EL (cell line): ENCODE data around the gene VSTM2L.
"Not testable (repeated sequence)": the region's sequence is repeated elsewhere in the genome, so short reads cannot be mapped to it uniquely, and the experiment has no call there.

Source experiments
- DNase-seq: peaks from one replicate; pipeline ENCODE4 v3.0.0-alpha.2; 2016

The VSTM2L gene

DNA sequence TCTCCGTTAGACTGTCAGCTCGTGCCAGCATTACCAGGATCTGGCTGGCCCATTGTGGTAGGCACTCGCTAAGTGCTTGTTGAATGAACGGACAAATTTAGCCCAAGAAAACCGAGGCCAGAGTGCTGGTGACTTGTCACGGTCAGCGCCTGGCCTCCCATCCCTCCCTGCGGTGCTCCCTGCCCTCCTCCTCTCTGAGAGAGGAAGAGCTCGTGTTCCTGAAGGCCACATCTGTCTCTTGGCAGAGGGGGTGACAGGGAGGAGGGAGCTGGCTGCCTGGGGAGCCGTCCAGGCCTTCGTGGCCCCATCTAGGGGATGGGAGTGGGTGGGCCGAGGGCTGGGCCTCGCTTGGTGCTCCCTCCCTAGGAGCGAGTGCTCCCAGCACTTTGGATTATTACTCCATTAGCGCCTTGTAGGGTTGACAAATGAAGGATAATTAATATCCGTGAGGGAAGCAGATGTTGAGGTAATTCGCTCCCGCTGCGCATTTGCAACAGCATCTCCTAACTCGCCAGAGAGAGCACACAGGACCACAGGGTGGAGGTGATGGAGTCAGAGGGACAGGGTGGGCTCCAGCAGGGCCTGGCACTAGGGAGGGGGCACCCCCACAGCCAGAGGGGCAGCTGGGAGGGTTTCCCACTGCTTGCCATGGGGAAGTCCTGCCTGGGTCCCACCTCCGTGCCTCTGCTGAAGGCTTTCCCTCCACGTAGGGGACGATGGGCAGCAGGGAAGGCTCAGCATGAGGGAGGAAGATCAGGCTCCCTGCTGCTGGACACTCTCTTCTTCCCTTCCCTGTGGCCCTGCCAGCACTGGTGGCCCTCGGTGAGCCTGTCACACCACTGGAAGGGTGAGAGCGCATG lies 37.0 kb downstream of the VSTM2L start:
- no peak for DNase-seq

DNA sequence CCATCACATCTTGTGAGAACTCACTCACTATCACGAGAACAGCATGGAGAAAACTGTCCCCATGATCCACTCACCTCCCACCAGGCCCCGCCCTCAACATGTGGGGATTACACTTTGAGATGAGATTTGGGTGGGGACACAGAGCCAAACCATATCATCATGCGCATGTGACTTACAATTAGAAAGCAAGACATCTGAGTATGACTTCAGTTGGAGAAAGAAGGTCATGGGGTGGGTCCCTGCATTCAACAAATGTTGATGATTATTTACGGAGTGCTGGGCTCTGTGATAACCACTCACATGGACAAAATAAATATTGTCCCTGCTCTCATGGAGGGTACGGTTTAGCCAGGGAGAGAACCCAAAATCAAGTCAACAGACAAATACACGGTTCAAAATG lies 37.9 kb downstream of the VSTM2L start:
- DNase-seq: no peak

DNA sequence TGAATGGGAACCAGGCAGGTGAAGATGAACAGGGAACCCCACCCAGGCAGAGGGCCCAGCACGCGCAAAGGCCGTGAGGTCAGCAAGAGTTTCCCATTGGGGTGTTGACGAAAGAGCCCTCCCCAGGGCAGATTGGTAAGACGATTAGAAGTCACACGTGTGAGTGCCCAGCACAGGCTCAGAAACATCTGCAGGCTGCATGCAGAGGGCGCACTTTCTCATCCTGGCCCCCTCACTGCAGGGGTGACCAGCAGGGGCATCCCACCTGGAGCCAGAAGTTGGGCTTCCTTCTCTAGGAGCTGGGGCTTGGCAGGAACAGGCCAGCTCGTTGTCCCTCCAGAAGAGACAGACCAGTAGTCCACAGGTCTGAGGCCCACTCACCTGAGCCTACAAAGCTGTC lies 38.4 kb downstream of the VSTM2L start:
- no peak for DNase-seq

DNA sequence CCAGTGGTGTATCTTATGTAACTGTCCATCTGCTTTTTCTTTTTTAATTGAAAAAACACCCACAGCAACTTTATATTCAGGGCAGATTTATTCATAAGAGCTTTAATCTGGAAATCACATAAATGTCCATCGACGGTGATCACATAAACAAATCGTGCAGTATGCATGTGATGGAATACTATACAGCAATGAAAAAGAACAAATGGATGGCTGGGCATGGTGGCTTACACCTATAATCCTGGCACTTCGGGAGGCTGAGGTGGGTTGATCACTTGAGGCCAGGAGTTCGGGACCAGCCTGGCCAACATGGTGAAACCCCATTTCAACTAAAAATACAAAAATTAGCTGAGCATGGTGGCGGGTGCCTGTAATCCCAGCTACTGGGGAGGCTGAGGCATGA lies 39.1 kb downstream of the VSTM2L start:
- DNase-seq: no peak

DNA sequence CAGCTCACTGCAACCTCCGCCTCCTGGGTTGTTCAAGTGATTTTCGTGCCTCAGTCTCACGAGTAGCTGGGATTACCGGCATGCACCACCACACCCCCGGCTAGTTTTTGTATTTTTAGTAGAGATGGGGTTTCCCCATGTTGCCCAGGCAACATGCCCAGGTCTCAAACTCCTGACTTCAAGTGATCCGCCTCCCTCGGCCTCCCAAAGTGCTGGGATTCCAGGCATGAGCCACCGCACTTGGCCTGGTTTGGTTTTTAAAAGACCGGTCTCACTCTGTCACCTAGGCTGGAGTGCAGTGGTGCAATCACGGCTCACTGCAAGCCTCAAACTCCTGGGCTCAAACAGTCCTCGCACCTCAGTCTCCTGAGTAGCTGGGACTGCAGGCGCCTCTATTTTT lies 40.1 kb downstream of the VSTM2L start:
- DNase-seq: no peak

DNA sequence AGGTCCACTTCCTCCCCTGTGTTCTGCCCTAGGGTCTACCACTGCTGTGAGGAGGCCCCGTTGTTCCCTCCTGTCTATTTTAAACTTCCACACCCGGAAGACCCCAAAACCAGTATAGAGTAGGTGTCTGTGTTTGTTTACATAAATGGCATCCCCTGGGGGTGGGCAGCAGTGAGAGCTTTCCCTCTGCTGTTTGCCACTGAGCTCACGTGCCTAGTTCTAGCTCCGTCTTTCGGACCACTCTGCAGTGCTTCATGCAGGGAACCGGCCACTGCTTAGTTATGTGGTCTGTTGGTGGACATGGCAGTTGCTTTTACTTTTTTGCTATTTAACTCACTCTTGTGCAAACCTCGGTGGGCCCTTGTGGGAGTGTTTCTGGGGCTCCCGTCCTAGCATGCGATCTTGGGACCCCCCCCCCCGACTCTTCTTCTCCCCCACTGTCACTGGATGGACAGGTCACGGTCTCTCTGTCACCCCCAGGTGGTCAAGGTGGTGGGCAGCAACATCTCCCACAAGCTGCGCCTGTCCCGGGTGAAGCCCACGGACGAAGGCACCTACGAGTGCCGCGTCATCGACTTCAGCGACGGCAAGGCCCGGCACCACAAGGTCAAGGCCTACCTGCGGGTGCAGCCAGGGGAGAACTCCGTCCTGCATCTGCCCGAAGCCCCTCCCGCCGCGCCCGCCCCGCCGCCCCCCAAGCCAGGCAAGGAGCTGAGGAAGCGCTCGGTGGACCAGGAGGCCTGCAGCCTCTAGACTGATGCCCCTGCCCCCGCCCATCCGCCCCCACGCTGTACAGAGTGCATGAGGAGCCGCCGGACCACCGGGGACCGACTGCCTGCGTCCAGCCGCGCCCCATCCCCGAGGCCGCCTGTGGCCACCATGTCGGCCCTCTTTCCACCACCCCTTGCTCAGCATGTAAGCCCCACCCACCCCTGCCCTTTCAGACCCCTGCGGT lies 40.9 kb downstream of the VSTM2L start:
- no peak for DNase-seq

DNA sequence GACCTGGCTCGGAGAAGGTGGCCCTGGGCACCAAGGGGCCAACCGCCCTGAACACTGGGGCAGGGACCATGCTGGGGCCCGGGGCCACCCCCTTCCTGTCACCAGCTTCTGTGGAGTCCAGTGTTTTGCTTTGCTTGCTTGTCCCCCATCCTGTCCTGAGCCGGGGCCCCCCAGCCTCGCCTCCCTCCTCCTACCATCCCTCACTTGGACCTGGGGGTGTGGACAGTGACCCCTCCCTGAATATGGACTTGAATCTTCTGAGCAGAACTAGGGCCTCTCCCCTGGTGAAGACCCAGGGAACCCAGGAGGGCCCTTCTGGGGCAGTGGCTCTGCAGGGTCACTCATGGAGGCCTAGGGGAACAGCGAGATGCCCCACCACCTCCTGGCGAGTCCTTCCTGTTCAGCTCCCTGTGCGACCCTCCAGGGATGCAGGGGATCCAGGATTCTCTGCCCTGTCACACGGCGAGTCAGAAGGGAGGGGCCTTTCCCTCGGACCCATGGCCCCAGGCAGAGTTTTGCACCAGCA lies 41.6 kb downstream of the VSTM2L start:
- DNase-seq: no peak

DNA sequence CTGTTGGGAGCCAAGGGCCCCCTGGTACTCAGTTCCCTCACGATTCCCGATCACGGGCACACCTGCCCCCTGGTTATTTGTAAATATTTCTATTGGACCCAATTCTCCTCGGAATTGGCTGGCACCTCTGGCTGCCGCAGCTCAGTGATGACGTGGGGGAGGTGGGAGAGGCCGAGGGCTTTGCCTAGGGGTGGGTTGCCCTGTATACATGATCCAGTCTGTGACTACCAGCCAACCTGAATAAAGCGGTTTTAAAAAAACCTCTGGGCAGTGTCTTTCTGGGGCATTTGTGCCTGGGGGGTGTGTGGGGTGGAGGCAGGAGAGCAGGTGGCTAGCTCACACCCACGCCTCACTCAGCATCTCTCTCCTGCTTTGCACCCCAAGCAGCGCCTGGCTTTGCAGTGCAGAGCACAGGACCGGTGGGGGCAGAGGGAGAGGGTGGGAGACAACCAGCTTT lies 42.2 kb downstream of the VSTM2L start:
- no peak for DNase-seq

DNA sequence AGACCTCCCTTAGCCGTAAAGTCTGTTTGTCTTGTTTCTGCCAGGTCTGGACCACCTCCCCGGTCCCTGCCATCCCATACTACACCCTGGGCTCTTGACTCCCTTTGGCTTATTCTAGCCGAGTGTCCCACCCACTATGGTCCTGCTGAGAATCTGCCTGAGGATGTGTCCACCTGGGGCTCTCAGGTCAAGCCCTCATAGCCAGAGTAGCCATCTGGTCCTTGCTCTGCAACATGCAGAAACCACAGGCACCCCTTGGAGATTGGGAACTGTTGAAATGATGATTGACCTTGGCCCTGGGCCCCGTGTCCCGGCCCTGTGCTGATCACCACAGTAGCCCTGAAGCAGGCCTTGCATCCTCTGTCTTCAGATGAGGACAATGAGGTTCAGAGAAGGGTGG lies 44.0 kb downstream of the VSTM2L start:
- DNase-seq: no peak

DNA sequence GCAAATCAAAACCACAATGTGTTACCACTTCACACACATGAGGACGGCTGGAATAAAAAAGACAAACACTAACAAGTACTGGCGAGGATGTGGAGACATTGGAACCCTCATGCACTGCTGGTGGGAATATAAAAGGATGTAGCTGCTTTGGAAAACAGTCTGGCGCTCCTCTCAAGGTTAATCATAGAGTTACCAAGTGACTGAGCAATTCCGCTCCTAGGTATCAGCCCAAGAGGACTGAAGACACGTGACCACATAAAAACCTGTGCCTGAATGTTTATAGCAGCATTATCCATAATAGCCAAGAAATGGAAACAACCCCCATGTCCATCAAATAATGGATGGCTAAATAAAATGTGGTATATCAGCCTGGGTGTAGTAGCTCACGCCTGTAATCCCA lies 45.0 kb downstream of the VSTM2L start:
- DNase-seq: no peak

DNA sequence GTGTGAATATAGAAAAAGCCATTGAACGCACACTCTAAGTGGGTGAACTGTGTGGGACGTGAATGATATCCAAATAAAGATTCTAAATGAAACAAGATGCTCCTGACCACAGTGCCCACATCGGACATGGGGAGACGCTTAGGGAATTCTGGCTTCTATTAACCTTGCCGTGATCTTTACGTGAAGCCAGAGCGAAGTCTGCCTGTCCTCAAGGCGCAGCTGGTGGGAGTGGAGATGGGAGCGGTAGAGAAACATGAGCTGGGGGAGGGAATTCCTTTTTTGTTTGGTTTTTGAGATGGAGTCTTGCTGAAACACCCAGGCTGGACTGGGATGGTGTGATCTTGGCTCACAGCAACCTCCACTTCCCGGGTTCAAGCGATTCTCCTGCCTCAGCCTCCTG lies 46.0 kb downstream of the VSTM2L start:
- DNase-seq: no peak

DNA sequence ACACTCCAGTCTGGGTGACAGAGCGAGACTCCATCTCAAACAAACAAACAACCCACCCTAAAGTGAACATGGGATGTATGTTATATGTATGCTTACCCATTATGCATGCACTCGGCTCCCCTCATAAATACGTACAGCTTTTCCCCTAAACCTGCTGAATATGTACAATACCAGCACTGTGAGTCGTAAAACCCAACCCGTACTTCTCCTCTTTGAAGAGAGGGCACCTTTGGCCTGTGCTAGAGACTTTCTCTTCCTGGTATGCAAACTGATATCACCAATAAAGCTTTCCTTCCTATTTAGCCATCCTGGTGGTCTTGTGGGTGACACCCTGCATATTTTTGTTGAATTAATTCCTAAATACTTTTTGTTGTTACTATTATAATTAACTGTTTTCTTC lies 51.3 kb downstream of the VSTM2L start:
- no peak for DNase-seq

DNA sequence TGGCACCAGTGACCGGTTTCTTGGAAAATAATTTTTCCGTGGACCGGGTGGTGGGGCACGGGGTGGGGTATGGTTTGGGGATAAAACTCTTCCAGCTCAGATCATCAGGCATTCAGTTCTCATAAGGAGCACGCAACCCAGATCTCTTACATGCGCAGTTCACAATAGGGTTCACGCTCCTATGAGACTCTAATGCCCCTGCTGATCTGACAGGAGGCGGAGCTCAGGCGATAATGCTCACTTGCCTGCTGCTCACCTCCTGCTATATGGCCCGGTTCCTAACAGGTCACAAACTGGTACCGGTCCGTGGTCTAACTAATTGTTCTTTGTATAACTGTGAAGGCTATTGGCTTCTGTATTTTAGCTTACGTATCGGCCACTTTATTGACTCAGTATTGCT lies 51.7 kb downstream of the VSTM2L start:
- DNase-seq: no peak

DNA sequence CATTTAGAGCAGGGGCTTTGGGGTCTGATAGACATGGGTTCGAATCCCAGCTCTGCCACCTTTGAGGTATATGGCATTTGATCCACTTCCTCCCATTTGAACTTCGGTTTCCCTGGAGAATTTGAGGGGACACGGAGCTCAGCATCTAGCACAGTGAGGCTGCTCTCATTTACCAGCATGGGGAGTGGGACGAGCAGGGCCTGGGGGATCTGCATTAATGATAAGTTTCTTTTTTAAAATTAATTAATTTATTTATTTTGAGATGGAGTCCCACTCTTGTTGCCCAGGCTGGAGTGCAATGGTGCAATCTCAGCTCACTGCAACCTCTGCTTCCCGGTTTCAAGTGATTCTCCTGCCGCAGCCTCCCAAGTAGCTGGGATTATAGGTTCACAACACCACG lies 52.6 kb downstream of the VSTM2L start:
- no peak for DNase-seq

DNA sequence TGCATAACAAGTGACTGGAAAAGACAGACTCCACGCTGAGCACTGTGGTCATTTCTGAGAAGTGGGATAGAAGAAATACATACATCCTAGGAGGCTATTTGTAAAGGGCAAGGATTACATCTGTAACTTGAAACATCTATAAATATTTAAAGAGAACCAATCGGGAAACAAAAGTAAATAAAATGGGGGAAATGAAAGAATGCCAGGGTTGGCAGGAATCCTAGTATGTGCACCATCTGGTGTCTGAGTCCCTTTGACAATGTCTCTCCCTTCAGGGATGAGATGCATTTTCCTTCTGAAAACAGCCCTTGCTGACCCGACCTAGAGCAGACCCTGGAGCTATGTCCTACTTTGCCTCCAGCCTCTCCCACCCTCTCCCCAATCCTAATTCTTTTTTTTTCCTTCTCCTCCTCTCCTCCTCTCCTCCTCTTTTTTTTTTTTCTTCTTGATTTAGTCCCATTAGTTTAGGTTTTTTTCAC lies 53.2 kb downstream of the VSTM2L start:
- DNase-seq: no peak

DNA sequence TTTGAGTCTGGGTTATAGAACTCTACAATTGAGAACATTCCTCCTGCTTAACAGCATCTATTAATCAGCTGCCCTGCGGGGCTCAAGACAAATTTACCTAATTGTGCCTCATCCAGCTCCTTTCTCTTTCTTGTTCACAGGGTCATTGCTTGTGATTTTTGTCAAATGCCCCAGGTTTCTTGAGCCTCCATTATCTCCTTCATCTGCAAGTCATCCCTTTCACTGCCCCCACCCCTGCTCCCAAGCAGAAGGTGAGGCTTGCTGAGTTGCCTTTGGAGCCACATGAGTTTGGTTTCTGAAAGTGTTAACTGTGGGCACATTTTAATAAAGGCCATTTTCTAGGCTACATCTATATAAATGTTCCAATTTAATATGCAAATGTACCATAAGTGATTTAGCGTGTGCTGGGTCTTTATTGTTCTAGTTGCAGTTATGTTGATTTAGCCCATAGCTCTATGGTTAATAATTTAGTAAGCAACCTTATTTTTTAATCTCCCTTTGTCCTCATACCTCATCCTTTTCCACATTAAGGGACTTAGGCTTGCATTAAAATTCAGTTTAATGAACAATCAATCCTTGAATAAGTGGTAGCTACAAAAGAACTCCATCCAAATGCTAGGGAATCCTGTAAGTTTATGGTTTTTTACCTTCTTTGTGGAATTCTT lies 56.1 kb downstream of the VSTM2L start:
- DNase-seq: no peak

DNA sequence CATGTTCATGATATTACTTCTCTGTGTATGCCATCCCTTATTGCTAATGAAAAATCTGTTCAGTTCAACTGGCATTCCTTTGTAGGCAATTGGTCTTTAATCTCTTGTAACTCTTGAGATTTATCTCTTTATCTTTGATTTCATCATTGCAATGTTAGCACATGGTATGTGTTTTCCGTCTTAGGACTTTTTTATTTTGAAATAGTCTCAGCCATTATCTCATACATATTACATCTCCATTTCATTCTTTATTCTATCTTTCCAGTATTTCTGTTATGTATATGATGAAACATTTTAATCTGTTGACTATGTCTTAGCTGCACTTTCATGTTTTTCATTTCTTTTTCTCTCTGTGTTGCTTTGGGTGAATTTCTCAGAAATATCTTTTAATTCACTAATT lies 58.1 kb downstream of the VSTM2L start:
- DNase-seq: no peak

DNA sequence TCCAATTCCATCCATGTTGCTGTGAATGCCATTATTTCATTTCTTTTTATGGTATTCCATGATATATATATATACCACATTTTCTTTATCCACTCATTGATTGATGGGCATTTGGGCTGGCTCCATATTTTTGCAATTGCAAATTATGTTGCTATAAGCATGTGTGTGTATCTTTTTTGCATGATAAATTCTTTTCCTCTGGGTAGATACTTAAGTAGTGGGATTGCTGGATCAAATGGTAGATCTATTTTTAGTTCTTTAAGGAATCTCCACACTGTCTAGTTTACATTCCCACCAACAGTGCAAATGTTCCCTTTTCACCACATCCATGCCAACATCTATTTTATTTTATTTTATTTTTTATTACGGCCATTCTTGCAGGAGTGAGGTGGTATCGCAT lies 60.6 kb downstream of the VSTM2L start:
- not testable (repeated sequence) for DNase-seq

DNA sequence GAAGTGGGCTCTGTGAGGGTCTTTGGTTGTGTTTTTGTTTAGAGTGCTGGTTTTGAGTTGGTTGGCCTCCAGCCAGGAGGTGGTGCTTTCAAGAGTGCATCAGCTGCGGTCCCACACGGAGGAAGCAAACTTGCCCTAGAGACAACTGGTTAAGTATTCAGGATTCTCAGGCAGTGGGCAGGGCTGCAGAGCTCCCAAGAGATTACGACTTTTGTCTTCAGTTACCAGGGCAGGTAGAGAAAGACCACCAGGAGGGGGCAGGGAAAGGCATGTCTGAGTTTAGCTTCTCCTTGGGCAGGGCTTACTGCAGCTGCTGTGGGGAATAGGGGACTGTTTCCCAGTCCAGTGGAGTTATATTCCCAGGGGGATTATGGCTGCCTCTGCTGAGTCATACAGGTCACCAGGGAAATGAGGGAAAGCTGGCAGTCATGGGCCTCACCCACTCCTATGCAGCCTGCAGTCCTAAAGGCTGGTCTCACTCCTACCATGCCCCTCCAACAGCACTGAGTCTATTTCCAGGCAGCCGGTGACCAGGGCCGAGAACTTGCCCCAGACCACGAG lies 66.0 kb downstream of the VSTM2L start:
- DNase-seq: peak; percentile 8

DNA sequence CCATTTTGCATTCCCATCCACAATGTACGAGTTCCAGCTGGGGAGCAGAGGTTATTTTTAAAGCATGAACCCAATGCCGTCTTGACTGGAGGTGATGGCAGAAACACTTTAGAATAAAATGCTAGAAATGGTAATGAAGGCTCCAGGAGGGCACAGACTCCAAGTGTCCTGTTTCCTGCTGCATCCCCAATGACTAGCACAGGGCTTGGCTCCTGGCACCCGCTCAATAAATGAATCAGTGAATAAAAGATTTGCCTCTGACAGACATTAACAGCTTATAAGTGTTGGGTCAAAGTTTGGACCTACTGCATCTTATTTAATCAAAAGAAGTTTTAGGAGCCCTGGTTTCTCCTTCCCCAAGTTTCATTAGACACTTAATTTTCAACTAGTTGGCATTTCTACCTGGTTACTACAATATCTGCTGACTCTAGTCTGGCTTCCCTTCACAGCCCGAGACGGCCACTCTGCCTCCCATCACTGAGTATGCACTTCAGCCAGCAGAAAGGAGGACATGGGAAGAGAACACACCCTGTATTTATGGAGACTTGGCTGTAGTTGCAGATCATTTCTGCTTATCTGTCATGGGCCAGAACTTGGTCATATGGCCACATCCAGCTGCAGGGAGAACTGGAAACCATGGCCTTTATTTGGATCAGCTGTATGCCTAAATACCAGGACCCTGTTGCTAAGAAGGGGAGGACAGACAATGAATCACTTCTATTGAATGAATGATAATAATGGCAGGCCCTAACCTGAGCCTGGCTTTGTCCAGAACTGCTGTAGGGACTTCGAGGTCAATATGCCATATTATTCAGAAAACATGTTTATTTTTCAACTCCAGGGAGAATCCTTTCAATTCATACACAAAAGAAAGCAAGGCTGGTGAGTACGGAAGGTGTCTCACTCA lies 67.3 kb downstream of the VSTM2L start:
- peak; percentile 12 for DNase-seq

DNA sequence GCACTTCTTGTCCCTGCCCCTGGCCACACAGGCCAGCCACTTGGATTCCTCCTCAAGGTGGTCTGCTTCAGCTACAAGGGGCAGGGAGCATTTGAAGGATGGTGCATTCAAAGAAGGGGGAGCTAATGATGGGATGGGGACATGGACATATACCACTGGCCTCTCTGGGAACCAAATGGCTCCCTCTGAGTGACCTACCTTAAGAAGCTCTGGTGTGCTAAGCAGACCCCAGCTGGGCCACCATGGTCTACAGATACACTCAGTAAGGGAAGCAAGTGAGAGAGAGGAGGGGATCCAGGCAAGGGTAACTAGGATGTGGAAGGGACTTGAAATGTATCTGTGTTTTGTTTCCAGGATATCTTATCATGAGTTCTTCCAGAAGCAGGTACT lies 67.9 kb downstream of the VSTM2L start:
- DNase-seq: no peak
